ENCODE results near the gene PTPN7. TPM values are rescaled to one million over a fixed set of nuclear protein-coding genes. Genes with fewer than 3 reads are reported as not detected.
"Not testable (repeated sequence)": the region's sequence is repeated elsewhere in the genome, so short reads cannot be mapped to it uniquely, and the experiment has no call there.

The PTPN7 gene
- total RNA-seq, 2 experiments from 2014 or later: 228 to 231 TPM

DNA sequence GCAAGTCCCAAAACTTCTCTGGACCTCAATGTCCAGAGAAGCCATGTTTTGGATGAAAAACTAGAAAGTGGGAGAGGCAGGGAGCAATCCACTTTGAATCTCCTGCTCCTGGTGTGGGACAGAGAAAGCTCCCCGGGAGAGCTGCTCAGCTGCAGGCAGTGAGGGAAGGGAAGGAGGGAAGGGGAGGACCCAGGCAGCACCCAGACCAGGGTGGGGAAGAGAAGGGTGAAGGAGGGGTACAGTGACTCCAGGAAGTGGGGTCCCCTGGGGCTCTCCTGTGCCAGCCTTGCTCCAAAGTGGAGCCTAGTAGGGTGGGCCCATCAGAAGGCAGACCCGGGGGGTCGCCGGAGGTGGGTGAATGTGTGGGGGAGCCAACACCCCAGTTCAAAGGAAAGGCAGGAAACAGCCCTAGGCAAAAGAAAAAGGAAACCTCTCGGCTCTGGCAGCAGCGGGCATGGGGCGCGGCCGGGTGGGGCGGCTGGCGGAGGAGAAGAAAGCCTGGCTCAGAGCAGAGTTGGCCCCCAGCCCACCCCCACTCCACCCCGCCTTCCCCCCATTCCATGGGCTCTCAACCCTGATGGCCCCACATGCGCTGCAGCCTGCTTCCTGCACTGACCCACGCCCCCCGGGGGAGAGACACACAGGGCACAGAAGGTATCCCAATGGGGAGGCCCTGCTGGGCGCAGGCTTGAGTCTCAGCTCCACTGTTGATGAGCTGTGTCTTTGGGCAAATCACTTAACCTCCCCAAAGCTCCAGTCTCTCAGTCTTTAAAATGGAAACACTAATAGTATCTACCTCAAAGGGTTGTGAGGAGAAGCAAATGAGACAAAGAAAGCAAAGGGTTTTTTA lies 38.9 kb upstream of the PTPN7 start:
- ChIA-PET CTCF (interaction anchor here (0.8 to 1.5 kb wide), 4 partner anchors 10 to 75 kb away, joined by 3 to 7 read pairs (median 3); no protein-coding TSS in a partner anchor), POLR2A (no interaction called here)
- DNase-seq: no peak
- H3K36me3 Mint-ChIP-seq (ENCODE audit: low read depth): no peaks in the 10 kb centered on the region
- H3K27ac Mint-ChIP-seq: no peak overlapping the region
- no peaks in the 10 kb centered on the region for H3K9me3 Mint-ChIP-seq
- peaks cover 31% of the 10 kb centered on the region for H3K27me3 Mint-ChIP-seq
- H3K4me3 Mint-ChIP-seq: no peak overlapping the region
- peaks cover 14% of the 10 kb centered on the region for H3K4me1 Mint-ChIP-seq

DNA sequence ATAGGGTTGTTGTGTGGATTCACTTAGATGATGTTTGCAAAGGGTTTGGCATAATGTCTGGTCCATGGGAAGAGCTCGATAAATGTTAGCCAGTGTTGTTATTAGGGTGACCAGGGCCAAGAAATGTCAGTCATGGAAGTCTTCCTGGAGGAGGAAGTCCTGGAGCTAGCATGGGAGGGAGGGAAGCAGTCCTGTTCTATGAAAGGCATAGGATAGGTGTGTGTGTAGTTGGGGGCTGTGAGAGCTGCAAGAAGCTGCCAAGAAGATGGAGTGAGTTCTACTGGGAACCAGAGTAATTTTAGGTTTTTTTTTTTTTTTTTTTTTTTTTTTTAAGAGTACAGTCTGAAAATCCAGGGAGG lies 37.9 kb upstream of the PTPN7 start:
- Mint-ChIP-seq H3K36me3 (ENCODE audit: low read depth) (no peaks in the 10 kb centered on the region), H3K4me3 (no peak overlapping the region), H3K4me1 (peaks cover 14% of the 10 kb centered on the region), H3K27ac (no peak overlapping the region), H3K27me3 (peaks cover 36% of the 10 kb centered on the region), H3K9me3 (no peaks in the 10 kb centered on the region)
- POLR2A ChIA-PET: no interaction called here
- CTCF ChIA-PET: no interaction called here
- no peak for DNase-seq

DNA sequence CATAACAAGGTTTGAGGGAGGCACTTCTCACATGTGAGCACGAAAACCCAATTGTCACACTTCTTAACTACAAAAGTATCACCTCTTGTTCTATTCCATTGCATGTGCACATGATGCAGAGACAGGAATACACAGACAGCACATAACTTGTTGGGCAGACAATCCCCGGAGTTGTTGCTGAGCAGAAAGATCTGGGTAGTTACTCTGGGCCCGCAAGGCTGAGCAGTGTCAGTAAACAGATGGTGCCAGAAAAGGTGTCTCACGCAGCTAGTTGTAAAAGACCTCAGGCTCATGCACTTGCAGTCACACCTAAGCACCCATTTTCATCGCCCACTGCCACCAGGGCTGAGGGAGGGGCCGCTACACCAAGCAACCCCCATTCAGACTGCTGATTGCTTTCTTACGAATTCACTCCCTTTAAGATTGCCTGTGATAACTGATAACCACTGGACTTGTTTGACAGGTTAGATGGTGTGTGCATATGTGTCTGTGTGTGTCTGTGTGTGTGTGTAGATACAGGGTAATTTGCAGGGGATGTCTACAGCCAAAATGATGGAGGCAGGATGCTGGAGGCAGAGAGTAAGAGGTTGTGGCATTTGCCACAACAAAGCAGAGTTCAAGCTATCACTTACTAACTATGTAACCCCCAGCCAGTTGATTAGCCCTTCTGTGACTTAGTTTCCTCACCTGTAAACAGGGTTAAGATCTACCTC lies 37.4 kb upstream of the PTPN7 start:
- Mint-ChIP-seq H3K9me3 (no peaks in the 10 kb centered on the region), H3K4me1 (peaks cover 14% of the 10 kb centered on the region), H3K27ac (no peak overlapping the region), H3K4me3 (no peak overlapping the region), H3K36me3 (ENCODE audit: low read depth) (no peaks in the 10 kb centered on the region), H3K27me3 (peaks cover 37% of the 10 kb centered on the region)
- CTCF ChIA-PET: no interaction called here
- no peak for DNase-seq
- POLR2A ChIA-PET: no interaction called here

DNA sequence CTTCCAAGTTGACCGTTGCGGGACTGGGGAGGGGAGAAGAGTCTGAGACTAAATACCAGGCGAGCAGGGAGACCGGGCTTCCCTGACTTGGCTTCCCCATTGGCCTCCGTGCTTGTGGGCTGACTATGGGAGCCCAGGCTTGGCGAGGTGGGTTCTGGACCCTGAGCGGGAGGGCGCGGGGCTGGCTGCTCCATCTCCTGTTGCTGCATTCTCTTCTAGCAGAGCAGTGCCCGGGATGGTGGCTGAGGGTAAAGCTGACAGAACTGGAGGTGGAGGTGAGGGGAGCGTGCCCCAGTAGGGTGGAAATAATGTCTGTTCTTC lies 33.9 kb upstream of the PTPN7 start:
- POLR2A ChIA-PET: no interaction called here
- peaks cover 34% of the 10 kb centered on the region for H3K27me3 Mint-ChIP-seq
- no peak overlapping the region for H3K27ac Mint-ChIP-seq

DNA sequence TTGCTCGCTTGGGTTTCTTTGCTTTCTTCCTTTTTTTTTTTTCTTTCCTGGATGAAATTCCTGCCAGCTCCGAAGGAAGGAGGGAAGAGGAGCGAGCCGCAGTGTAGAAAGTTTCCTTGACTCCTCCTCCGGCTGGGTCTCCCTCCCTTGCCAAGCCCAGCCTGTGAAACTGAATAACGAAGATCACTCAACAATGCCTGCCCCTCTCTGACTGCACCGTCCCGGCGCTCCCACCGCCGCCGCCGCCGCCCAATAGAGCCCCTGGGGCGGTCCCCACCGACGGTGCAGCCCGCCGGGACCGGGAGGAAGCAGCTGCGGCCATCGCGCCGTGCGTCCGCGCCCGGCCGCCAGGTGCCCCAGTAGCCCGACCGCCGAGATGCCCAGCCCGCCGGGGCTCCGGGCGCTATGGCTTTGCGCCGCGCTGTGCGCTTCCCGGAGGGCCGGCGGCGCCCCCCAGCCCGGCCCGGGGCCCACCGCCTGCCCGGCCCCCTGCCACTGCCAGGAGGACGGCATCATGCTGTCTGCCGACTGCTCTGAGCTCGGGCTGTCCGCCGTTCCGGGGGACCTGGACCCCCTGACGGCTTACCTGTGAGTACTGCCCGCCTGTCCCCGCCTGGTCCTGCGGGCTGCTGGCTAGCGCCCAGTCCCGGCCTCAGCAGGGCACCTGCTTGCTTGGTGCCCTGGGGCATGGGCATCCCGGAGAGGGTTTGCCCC lies 33.4 kb upstream of the PTPN7 start, which contains the start of gene LGR6:
Gene LGR6, plus strand, starts transcription at position 186 of the 714 bp plus-strand sequence. Its CDS starts 191 bp downstream, at position 377.
- no peak for DNase-seq
- POLR2A ChIA-PET: interaction anchor here (1.2 kb wide), 1 partner anchor 31 kb away, joined by 3 read pairs; no protein-coding TSS in a partner anchor
- Mint-ChIP-seq H3K4me1 (peaks cover 3% of the 10 kb centered on the region), H3K27me3 (peaks cover 34% of the 10 kb centered on the region), H3K27ac (no peak within 1 kb of the TSS), H3K9me3 (no peaks in the 10 kb centered on the region), H3K4me3 (no peak within 1 kb of the TSS), H3K36me3 (ENCODE audit: low read depth) (no peaks in the 10 kb centered on the region)
- CTCF ChIA-PET: interaction anchor here (0.6 to 2.1 kb wide), 23 partner anchors 8 to 1673 kb away, joined by 3 to 40 read pairs (median 6); no protein-coding TSS in a partner anchor

More for the DNA sequence above, 33.9 kb upstream of the PTPN7 start:
- CTCF ChIA-PET: interaction anchor here (0.6 to 2.1 kb wide), 3 partner anchors 104 to 1673 kb away, joined by 3 to 40 read pairs (median 8); no protein-coding TSS in a partner anchor
- no peaks in the 10 kb centered on the region for H3K9me3 Mint-ChIP-seq
- DNase-seq: no peak
- peaks cover 5% of the 10 kb centered on the region for H3K4me1 Mint-ChIP-seq
- H3K4me3 Mint-ChIP-seq: no peak overlapping the region
- no peaks in the 10 kb centered on the region for H3K36me3 Mint-ChIP-seq (ENCODE audit: low read depth)

DNA sequence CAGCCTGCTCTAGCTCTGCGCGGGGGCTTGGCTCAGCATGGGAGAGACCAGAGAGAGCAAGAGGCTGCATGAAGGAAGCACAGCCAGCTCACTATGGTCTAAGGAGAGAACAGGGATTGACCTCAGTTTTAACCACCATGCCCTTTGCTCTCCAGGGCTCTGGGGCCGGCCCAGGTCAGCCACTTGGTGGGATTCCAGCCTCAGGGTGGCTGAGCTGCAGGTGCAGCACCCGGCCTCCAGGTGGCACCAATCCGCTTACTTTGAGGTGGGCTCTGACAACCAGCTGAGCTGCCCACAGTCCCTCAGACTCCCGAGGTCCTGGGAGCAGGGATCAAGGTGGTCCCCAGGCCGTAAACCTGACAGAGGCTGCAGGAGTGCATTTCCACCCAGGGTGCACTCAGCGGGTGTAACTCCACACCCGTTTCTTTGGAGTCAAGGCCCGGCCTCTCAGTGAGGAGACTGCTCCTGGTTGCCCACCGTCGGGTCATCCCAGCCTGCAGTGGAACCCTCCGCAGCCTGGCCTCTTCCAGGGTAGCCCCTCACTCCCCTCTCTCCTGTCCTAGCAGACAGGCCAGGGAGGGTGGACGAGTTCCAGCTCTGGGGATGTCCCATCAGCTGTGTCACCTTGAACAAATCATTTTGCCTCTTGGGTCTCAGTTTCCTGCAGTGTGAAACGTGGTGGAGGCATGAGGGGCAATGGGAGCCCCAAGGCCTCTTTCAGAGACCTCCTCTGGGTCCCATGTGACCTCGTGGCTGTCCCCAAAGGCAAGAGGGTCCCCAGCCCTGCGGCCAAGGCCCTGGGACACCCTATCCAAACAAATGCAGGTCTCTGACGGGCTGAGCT lies 32.6 kb upstream of the PTPN7 start:
- DNase-seq: peak; percentile 44
- peaks cover 29% of the 10 kb centered on the region for H3K27me3 Mint-ChIP-seq
- no peaks in the 10 kb centered on the region for H3K9me3 Mint-ChIP-seq
- no peak overlapping the region for H3K27ac Mint-ChIP-seq
- no peak overlapping the region for H3K4me3 Mint-ChIP-seq
- H3K4me1 Mint-ChIP-seq: no peaks in the 10 kb centered on the region
- H3K36me3 Mint-ChIP-seq (ENCODE audit: low read depth): no peaks in the 10 kb centered on the region
- ChIA-PET CTCF (interaction anchor here (0.6 to 2.1 kb wide), 36 partner anchors 9 to 526 kb away, joined by 3 to 40 read pairs (median 4); partner anchors contain the start of gene UBE2T), POLR2A (interaction anchor here (1.2 kb wide), 1 partner anchor 30 kb away, joined by 3 read pairs; no protein-coding TSS in a partner anchor)

DNA sequence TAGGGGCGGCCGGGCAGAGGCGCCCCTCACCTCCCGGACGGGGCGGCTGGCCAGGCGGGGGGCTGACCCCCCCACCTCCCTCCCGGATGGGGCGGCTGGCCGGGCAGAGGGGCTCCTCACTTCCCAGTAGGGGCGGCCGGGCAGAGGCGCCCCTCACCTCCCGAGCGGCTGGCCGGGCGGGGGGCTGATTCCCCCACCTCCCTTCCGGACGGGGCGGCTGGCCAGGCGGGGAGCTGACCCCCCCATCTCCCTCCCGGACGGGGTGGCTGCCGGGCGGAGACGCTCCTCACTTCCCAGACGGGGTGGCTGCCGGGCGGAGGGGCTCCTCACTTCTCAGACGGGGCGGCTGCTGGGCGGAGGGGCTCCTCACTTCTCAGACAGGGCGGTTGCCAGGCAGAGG lies 31.0 kb upstream of the PTPN7 start:
- H3K4me1 Mint-ChIP-seq; H3K27ac Mint-ChIP-seq; H3K9me3 Mint-ChIP-seq; DNase-seq; H3K36me3 Mint-ChIP-seq (ENCODE audit: low read depth); CTCF ChIA-PET; POLR2A ChIA-PET; H3K4me3 Mint-ChIP-seq: not testable (repeated sequence)
- peaks cover 26% of the 10 kb centered on the region for H3K27me3 Mint-ChIP-seq

DNA sequence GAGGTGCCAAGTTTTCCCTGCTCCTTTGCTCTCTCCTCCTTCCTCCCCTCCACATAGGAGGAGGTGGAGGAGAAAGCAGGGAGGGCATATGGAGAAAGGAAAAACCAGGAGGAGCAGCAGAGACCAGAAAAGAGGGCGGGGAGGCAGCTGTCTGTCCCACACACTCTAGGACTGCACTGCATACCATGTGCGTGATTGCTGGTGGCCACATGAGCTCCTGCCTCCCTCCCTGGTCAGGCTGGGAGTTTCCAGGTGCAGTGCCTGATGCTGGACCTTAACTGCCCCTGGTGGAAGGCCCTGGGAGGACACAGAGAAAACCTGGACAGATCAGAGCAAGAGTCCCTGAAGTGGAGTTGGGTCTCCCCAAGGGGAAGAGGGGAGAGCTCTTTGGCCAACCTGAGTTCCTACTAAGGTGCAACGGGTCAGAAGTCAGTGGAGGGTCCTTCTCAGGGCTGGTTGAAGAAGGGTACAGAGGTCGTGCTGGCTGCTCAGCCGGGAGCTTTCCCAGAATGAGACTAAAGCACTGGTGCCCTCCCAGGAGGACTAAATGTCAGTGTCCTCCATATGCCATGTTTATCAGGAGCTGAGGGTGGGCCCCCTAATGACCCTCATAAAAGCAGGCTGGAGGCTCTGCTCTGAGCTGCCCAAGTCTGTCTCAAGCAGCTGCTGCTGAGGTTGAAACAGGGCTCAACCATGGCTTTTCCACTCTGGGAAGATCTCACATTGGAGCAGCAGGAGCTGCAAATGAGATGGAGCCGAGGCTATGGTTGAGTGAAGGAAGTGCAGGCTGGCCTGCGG lies 29.7 kb upstream of the PTPN7 start:
- ChIA-PET CTCF (interaction anchor here (1.0 to 2.8 kb wide), 18 partner anchors 9 to 645 kb away, joined by 3 to 26 read pairs (median 6); partner anchors contain the start of gene PTPN7), POLR2A (interaction anchor here (0.8 to 1.4 kb wide), 2 partner anchors 10 to 30 kb away, joined by 3 read pairs; partner anchors contain the start of gene PTPN7)
- no peak for DNase-seq
- Mint-ChIP-seq H3K27ac (no peak overlapping the region), H3K4me3 (no peak overlapping the region), H3K9me3 (no peaks in the 10 kb centered on the region), H3K27me3 (peaks cover 16% of the 10 kb centered on the region), H3K36me3 (ENCODE audit: low read depth) (no peaks in the 10 kb centered on the region), H3K4me1 (no peaks in the 10 kb centered on the region)

DNA sequence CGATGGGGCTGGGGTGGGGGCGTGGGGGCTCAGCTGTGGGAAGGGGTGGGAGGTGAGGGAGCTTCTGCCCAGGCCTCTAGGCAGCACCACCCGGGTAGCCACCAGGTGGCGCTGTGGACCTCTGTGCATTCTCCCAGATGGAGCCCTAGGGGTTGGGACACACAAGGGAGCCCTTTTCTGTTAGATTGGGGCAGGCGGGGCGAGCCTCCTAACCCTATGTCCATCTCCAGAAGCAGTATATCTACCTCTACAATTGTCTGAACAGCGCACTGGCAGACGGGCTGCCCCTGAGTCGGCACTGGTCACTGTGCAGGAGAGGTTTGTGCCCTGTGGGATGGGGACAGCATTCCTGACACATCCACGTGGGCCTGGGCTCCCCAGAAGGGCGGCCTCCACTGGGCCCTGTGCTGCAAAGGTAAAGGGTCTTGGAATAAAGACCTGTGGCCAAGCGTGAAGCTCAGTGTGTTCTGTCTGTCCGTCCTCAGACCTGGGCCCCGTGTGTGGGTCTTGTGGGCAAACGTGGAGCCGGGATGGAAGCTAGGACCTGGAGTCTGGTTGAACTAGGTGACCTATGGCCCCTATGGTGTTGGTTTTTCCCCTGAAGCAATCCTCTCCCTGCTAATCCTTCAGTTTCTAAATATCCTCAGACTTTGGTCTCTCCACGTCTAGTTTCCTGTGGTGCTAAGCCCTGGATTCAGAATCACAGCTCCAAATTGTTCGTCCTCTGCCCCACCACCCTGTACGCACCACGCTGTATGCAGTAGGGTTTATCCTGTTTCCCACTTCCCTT lies 28.8 kb upstream of the PTPN7 start:
- peak; percentile 80 for DNase-seq
- no peak overlapping the region for H3K4me3 Mint-ChIP-seq
- ChIA-PET POLR2A (interaction anchor here (1.4 kb wide), 1 partner anchor 9 kb away, joined by 3 read pairs; no protein-coding TSS in a partner anchor), CTCF (interaction anchor here (0.7 to 2.8 kb wide), 18 partner anchors 9 to 157 kb away, joined by 3 to 26 read pairs (median 6); partner anchors contain the start of gene PTPN7)
- H3K36me3 Mint-ChIP-seq (ENCODE audit: low read depth): no peaks in the 10 kb centered on the region
- H3K27ac Mint-ChIP-seq: no peak overlapping the region
- no peaks in the 10 kb centered on the region for H3K4me1 Mint-ChIP-seq
- no peaks in the 10 kb centered on the region for H3K9me3 Mint-ChIP-seq
- H3K27me3 Mint-ChIP-seq: peaks cover 11% of the 10 kb centered on the region

DNA sequence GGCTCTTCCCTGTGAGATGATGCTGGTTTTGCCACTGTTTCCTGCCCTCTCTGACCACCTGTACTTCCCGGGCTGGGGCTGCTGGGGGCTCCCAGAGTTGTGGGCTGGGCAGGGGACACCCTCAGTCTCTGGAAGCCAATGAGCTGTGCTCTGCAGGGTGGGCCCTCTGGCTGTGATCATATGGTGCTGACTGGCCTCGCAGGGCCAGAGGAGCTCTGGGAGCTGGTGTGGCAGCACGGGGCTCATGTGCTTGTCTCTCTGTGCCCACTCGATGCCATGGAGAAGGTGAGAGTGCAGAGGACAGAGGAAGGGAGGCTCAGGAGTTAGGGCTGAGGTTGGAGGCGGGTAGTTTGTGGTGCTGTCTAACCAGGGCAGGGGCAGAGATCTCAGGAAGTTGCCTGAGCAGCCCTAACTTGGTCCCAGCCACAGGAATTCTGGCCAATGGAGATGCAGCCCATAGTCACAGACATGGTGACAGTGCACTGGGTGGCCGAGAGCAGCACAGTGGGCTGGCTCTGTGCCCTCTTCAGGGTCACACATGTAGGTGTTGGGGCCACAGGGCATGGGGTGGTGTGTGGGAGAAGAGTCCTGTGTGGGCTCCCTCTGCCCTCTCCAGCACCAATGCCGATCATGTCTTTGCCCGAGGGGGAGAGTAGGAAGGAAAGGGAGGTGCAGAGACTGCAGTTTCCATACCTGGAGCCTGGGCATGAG lies 27.4 kb upstream of the PTPN7 start:
- H3K9me3 Mint-ChIP-seq: no peaks in the 10 kb centered on the region
- H3K4me1 Mint-ChIP-seq: peaks cover 3% of the 10 kb centered on the region
- CTCF ChIA-PET: interaction anchor here (1.1 to 2.8 kb wide), 4 partner anchors 12 to 127 kb away, joined by 3 to 26 read pairs (median 10); no protein-coding TSS in a partner anchor

More for the DNA sequence above, 27.4 kb upstream of the PTPN7 start:
- DNase-seq: no peak
- no peak overlapping the region for H3K27ac Mint-ChIP-seq
- peaks cover 8% of the 10 kb centered on the region for H3K27me3 Mint-ChIP-seq
- POLR2A ChIA-PET: no interaction called here
- no peak overlapping the region for H3K4me3 Mint-ChIP-seq
- no peaks in the 10 kb centered on the region for H3K36me3 Mint-ChIP-seq (ENCODE audit: low read depth)

Data from activated CD4-positive, alpha-beta memory T cell treated with anti-CD3 and anti-CD28 coated beads, Interleukin-2, amount 10 ng/mL, durations not matched to agents 7 days and 5 days (primary cell).